ENCODE data around the gene OBSCN.

OBSCN gene

GRCh38 chr1:228347181-228347580 lies 139.3 kb downstream of the OBSCN start:
- peak; percentile 4 for DNase-seq

- DNase-seq: no peak
These were observed 141.0 kb downstream of the OBSCN start for GRCh38 chr1:228348708-228349467.

- DNase-seq: no peak
These were observed 141.9 kb downstream of the OBSCN start for GRCh38 chr1:228349701-228350171.

GRCh38 chr1:228350179-228350742 lies 142.4 kb downstream of the OBSCN start:
- DNase-seq: no peak

GRCh38 chr1:228350831-228351781 lies 143.3 kb downstream of the OBSCN start:
- DNase-seq: no peak

GRCh38 chr1:228351850-228352249 lies 144.0 kb downstream of the OBSCN start:
- DNase-seq: no peak

- no peak for DNase-seq
These were observed 145.0 kb downstream of the OBSCN start for GRCh38 chr1:228352677-228353481.

GRCh38 chr1:228353601-228354371 lies 145.9 kb downstream of the OBSCN start:
- no peak for DNase-seq

- DNase-seq: no peak
These were observed 146.8 kb downstream of the OBSCN start for GRCh38 chr1:228354390-228355320.

- no peak for DNase-seq
These were observed 149.2 kb downstream of the OBSCN start for GRCh38 chr1:228356897-228357680.

GRCh38 chr1:228358039-228358763 lies 150.4 kb downstream of the OBSCN start:
- no peak for DNase-seq

GRCh38 chr1:228358764-228359612 lies 151.1 kb downstream of the OBSCN start:
- no peak for DNase-seq

GRCh38 chr1:228359613-228360532 lies 152.0 kb downstream of the OBSCN start:
- DNase-seq: no peak

- no peak for DNase-seq
These were observed 152.9 kb downstream of the OBSCN start for GRCh38 chr1:228360533-228361313.

GRCh38 chr1:228361314-228362140 lies 153.7 kb downstream of the OBSCN start:
- no peak for DNase-seq

Data from activated T-cell treated with anti-CD3 and anti-CD28 coated beads, Interleukin-2, amount 50 U/mL, for 1 hour (primary cell).